Astrocyte of the spinal cord (primary cell): ENCODE measurements around the gene ARGFX.

Experiments used
- DNase-seq: peaks from one replicate; pipeline ENCODE4 v3.0.0; 2011; ENCODE audit warnings: low read depth, low spot score
- H3K4me3 ChIP-seq: 2 replicates; pipeline ENCODE4 v1.5.1; 2011; ENCODE audit warnings: low read depth, mild to moderate bottlenecking, low read length, moderate library complexity
- in situ Hi-C: cut with HindIII; loops from 2 replicates; pipeline ENCODE4 v1.10.0; 2017; ENCODE audit warnings: low sequenced_read_pairs
- TF ChIP-seq, protein P1 (sequence below): IDR thresholded peaks from 2 replicates; pipeline ENCODE4 v1.5.1; 2012; ENCODE audit warnings: low read depth, mild to moderate bottlenecking, low read length, inconsistent platforms

The ARGFX gene

DNA sequence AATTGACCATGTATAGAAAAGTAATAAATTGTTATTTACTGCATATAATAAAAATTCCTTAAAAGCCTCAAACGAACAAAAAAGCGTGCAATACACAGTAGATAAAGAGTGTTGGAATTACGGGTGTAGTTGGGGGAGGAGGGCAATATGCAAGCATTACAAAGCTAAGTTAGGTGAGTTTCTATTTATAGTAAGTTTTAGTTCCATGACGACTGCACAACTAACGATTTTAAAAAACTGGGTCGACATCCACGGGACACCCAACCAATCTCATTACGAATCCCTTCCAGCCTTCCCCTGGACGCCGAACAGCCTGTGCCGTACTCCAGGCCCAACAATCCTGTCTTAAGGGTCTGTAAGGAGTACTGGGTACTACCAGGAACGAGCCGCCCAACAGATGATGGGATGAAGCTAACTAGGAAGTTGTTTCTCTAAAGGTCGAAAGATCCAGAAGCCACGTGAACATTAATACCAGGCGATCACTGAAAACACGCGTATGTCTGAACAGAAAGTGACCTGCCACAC is 22.6 kb upstream of the ARGFX start:
- H3K4me3 ChIP-seq = peak overlapping the region; percentile 81
- peak; percentile 8 for DNase-seq
- TF ChIP-seq, protein P1, sequence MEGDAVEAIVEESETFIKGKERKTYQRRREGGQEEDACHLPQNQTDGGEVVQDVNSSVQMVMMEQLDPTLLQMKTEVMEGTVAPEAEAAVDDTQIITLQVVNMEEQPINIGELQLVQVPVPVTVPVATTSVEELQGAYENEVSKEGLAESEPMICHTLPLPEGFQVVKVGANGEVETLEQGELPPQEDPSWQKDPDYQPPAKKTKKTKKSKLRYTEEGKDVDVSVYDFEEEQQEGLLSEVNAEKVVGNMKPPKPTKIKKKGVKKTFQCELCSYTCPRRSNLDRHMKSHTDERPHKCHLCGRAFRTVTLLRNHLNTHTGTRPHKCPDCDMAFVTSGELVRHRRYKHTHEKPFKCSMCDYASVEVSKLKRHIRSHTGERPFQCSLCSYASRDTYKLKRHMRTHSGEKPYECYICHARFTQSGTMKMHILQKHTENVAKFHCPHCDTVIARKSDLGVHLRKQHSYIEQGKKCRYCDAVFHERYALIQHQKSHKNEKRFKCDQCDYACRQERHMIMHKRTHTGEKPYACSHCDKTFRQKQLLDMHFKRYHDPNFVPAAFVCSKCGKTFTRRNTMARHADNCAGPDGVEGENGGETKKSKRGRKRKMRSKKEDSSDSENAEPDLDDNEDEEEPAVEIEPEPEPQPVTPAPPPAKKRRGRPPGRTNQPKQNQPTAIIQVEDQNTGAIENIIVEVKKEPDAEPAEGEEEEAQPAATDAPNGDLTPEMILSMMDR = no peak
- in situ Hi-C loops = no loop called here

DNA sequence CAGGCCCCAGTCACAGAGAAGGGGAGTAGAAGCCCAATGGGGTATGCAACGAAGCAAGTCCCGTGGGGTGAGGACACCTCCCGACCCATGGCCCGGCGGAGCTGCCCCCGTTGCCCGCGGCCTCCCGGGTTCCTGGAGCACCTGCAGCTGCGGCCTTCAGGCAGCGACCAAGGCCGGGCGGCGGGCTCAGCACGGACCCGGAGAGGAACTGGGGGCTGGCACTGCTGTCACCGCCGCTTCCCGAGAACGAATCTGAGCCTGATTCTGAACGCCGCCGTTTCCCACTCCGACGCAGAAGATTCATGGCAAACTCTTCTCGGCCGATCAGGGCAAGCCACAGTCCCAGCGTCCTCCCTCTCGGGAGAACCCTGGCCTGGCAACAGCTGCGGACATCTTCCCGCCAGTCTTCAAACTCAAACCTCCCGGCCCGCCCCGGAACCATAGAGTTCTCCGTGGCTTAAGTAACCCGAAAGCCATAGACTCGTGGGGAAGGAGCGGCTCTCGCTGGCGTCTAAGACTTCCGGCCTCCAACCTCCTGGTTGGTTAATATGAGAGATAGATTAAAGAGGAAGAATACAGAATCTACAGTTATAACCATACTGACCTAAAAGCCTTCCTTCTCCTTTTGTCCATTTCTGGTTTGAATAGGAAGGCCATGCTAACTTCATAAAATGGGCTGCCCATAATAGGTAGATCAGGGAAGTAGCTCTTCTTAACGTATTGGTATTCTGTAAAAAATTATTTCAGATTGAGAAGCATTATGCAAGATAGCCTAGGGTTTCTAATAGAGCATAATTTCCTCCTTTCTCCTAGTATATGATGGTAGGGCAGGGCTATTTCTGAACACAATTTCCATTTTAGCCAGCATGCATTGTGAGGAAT is 21.9 kb upstream of the ARGFX start, which contains the start of gene POLQ:
Gene POLQ, minus strand, starts transcription at position 415 of the 882 bp plus-strand sequence. Its CDS starts 111 bp downstream, at position 304.
- peak within 1 kb of the TSS; percentile 81 for H3K4me3 ChIP-seq
- peak; percentile 97 for DNase-seq
- TF ChIP-seq, protein P1 = no peak
- in situ Hi-C loops = no loop called here

DNA sequence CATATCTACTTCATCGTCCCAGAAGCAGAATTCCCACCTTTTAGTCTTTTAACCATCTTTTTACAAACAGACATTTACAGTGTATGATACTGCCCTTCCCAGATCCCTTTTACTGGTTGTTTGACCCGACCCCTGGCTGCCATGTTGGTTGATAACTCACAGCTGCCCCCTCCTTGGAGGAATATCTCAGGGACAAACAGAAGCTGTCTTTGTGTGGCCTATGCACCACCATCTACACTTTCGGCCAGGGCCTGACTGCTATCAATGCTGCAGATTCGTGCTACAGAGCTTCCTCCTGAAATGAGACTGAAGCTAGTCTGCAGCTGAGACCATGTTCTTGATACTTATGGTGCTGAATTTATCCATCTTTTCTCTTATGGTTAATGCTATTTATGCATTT is 15.4 kb upstream of the ARGFX start:
- H3K4me3 ChIP-seq = no peak overlapping the region
- in situ Hi-C loops = no loop called here
- no peak for DNase-seq
- TF ChIP-seq, protein P1 = no peak

DNA sequence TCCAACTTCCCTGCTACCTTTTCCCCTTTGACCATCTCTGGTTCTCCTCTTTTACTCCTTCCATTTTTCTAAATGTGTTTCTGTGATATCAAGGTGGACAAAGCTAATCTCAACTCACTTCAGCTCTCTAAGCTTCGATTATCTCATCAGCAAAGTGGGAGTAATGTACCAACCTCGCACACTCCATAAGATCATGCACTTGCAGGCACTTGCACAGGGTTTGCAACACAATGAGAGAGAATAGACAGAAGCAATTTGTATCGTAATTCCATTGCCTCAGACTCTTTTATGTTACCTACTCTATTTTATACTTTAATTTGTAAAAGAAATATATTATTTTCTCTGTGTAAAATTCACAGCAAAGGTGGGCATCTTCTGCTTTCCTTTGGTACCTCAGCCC is 15.0 kb upstream of the ARGFX start:
- no peak for DNase-seq
- no peak overlapping the region for H3K4me3 ChIP-seq
- TF ChIP-seq, protein P1 = no peak
- in situ Hi-C loops = no loop called here

DNA sequence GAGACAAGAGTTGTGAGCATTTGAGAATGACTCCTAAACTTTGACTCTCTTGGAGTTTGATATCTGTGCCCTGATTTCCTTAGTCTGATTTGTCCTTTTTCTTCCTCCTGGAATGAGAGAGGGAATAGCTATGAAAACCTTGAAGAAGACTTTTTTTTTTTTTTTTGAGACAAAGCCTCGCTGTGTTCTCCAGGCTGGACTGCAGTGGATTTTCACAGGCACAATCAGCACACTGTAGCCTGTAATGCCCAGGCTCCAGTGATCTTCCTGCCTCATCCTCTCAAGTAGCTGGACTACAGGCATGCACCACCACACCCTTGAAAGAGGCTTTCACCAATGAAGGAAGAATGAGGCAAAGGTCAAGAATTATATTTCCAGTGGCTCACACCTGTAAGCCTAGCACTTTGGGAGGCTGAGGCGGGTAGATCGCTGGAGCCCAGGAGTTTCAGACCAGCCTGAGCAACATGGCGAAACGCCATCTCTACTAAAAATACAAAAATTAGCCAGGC is 10.3 kb upstream of the ARGFX start:
- DNase-seq = no peak
- TF ChIP-seq, protein P1 = no peak
- H3K4me3 ChIP-seq = no peak overlapping the region
- in situ Hi-C loops = no loop called here

DNA sequence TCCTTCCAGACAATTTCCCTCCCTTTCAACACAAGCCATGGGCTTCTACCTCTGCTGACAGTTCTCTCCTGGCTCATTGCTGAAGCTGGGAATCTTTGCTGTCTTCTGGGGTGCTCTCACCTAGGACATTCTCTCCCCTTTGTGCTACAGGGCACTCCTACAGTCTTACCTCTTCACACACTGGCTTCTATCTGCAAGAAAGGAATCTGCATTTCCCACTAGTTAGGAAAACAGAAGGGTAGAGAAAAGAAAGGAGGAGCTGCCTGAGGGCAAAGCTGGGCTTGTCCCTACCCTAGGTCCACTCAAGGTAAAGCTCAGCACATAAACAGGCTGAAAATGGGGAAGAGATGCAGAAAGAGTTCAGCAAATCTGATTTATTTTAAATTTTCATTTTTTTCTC is 5.6 kb upstream of the ARGFX start:
- TF ChIP-seq, protein P1 = no peak
- DNase-seq = no peak
- in situ Hi-C loops = no loop called here

More for the DNA sequence above, 5.6 kb upstream of the ARGFX start:
- no peak overlapping the region for H3K4me3 ChIP-seq
